HG02938 (cell line): ENCODE measurements around the gene SCAMP5.

Experiments
- ATAC-seq: cut with Tn5 transposase; IDR thresholded peaks from one replicate; pipeline ENCODE4 v1.9.1; 2021; ENCODE audit warnings: mild to moderate bottlenecking, moderate library complexity; ENCODE audit not compliant: unreplicated experiment

The SCAMP5 gene

DNA sequence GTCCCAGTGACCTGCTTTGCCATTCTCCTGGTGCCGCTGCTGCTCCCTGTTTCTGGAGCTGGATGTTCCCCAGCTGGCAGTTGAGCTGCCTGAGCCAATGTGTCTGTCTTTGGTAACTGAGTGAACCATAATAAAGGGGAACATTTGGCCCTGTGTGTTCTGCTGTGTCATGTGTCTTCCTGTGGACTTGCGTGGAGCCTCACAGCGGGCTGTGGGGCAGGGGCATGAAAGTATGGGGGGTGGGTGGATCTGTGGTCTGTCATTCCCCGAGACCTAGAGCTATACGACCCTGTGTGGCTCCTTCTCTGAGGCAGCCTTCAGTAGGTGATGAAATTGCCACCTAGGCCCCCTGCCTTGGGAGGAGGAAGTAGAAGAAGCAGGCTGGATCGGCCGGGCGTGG, 26.0 kb downstream of the SCAMP5 start:
- no peak for ATAC-seq

DNA sequence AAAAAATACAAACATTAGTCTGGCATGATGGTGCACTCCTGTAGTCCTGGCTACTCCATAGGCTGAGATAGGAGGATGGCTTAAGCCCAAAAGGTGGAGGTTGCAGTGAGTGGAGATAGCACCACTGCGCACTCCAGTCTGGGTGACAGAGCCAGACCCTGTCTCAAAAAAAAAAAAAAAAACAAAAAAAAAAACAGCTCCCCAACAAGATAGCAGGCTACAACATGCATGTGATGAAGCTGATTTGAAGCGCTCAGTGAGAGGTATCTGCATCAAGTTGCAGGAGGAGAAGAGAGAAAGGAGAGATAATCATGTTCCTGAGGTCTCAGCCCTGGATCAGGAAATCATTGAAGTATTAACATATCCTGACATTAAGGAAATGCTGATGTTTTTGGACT, 27.4 kb downstream of the SCAMP5 start:
- no peak for ATAC-seq

GRCh38 chr15:75023181-75023871, 28.0 kb downstream of the SCAMP5 start, which contains the start of gene PPCDC:
PPCDC (plus strand) TSS chr15:75023590; CDS start chr15:75028319, 4,729 bp downstream.
- ATAC-seq: peak; percentile 77

GRCh38 chr15:75023872-75024636, 28.7 kb downstream of the SCAMP5 start:
- no peak for ATAC-seq

DNA sequence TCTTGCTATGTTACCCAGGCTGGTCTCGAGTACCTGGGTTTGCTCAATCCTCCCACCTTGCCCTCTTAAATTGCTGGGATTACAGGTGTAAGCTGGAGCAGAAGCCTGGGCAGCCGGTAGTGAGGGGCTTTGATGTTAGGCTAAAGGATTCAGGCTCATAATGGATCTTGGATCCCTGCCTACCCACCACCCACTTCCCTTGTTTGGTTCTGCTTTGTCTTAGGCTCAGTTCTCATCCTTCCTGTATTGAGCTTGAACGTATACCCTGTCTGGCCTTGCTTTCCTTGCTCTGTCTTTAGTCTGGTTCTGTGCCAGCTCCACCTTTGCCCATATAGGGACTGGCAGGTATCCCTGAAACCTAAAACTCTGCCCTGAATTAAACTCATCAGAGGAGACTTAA, 29.7 kb downstream of the SCAMP5 start:
- no peak for ATAC-seq

GRCh38 chr15:75025548-75026260, 30.3 kb downstream of the SCAMP5 start:
- ATAC-seq: no peak

GRCh38 chr15:75027551-75027950, 32.2 kb downstream of the SCAMP5 start:
- no peak for ATAC-seq

- ATAC-seq: no peak
These were observed 33.6 kb downstream of the SCAMP5 start for GRCh38 chr15:75028991-75029377.

DNA sequence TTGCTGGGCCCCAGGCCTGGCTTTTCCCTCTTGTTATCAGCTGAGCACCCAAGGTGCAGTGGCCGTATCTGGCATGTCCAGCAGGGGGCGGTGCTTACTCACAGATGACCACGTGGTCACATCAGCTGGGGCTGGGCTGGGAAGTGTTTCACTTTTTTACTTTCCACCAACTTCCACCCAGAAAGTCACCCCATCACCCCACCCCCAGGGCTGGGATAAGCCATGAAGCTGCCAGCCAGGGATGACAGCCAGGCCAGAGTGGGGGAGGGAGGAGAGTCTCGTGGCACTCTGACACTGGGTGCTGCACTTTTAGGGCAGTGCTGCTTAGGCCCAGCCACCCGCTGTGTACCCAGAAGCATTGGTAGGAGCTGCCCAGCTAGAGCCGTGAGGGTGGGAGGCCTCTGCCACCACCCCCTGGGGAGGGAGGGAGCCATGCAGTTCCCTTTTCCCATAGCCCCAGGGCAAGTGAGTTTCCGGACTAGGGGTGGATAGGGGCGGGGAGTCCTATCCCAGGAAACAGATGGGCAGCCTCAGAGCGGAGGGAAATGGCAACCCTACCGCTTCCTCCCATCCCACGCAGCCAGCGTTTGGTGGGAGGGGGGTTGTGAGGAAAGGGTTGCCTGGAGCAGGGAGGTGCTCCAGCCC, 34.1 kb downstream of the SCAMP5 start:
- no peak for ATAC-seq

DNA sequence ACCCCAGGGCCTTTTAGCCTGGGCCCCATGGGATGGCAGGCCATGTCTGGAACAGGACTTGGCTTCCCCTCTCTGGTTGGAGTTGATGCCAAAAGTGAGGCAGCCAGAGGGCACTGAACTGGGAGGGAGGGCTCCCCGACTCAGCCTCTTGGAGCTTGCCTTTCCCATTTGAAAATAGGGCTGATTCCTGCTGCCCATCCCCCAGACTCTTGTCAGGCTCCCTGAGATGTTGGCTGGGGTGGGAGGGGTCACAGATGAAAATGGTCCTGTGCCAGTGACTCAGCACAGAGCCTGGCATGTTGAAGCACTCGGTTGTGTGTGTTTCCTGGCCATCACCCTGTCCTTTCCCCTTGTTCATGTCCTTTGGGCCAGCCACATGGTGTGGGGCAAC, 34.7 kb downstream of the SCAMP5 start:
- ATAC-seq: no peak

DNA sequence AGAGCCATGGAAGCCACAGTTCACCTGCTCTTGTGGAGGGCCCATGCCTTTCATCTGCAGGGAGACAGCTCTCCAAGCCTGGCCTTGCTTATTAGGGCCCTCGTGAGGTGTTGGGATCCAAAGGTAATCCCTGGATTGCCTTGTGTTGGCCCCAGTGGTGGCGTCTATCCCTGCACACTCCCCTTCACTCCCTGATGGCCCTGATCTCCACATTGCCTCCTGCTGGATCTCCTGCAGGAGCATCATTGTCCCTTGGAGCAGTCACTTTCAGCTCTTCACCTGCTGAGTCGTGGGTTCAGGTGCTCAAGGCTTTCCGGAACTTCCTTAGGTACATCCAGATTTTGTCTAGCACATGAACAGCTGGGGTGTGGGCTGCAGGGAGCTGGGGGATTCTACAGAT, 35.1 kb downstream of the SCAMP5 start:
- no peak for ATAC-seq

- ATAC-seq: no peak
These were observed 36.5 kb downstream of the SCAMP5 start for GRCh38 chr15:75031848-75032247.

DNA sequence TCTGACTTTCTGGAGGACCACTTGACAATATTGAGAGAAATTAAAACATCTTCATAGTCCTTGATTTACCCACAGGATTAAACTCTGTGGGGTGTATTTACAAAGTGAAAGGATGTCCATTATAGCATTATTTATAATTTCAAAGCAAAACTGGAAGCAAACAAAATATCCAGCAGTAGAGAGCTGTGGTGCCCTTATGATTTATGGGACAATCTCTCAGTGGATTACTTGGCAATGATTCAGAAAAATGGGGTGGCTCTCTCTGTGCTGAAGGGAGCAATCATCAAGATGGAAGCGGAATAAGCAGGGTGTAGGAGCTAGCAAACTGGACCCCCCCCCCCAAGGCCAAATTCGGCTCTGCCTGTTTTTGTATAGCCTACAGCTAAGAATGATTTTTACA, 37.0 kb downstream of the SCAMP5 start:
- ATAC-seq: no peak

- no peak for ATAC-seq
These were observed 38.4 kb downstream of the SCAMP5 start for GRCh38 chr15:75033809-75034208.

DNA sequence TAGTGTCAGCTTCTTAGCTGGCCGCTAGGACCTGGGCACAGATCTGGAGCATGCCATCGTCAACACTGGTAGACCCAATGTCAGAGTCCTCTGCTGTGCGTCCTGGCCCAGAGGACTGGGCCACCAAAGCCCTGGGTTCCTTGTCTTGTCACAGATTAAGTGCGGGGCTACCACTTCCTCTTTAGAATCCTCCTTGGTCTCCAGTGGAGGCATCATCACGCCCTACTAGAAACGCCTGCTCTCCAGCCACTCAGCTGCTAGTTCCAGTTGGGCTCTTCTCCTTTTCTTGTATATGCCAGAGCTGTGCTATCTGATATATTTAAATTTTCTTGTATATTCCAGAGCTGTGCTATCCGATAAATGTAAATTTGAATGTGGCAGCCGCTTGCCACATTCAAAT, 39.3 kb downstream of the SCAMP5 start:
- ATAC-seq: no peak

DNA sequence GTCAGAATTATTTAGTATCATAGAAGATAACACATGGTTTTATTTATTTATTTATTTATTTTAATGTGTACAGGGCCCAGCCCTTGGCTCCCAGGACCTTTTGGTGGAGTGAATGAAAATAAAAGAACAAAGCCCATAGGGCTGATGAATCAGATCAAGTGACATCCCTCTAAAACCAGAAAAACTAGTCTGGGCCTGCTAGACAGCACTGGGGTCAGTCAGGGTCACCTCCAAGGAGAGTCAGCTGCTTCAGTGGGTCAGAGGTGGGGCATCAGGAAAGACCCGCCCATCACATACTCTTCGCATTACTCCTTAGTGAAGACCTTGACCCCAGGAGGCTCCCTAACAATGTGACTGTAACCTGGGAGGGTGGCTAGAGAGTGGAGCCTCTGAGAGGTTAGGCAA, 40.9 kb downstream of the SCAMP5 start:
- ATAC-seq: no peak

- no peak for ATAC-seq
These were observed 42.3 kb downstream of the SCAMP5 start for GRCh38 chr15:75037685-75038084.

GRCh38 chr15:75038231-75038630, 42.9 kb downstream of the SCAMP5 start:
- no peak for ATAC-seq

GRCh38 chr15:75042730-75043508, 47.6 kb downstream of the SCAMP5 start:
- ATAC-seq: peak; percentile 68

DNA sequence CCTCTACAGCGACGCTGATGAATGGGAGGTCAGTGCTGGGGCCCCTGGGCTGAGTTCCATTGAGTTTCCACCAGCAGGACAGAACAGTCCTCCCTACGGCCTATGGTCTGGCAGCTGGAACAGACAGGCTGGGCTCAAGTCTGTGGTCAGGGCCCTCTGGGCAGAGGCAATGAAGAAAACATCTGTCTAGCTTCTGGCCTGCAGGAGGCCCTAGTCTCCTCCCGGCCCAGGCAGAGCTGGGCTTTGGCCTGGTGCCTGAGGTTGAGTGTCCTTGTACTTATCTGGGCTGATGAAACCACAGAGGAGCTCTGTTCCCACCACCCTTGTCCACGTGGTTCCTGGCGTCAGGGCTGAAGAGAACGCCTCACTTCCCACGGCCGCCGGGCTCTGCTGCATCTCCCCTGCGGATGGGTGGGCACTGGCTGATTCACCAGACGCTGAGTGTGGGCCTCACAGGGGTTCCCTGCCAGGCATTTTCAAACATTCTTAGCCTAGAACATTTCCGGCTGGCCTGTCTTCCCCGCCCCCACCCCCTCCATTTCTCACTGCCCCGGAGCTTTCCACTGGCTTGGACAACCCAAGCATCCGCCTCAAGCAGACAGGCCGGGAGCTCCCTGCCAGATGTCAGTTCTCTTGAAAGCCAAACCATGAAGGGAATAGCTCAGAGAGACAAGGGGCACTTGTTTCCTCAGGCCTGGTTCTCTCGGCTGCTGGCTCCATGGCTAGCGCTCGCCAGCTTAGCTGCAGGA, 48.3 kb downstream of the SCAMP5 start:
- ATAC-seq: peak; percentile 31
